Nucleus accumbens (tissue), 56 donors: ENCODE data around the gene SLC25A24.

Source experiments
- DNase-seq, 56 donors: peaks; one replicate each; lab custom pipeline; 2025; lab: John Stamatoyannopoulos, UW

Gene SLC25A24

GRCh38 chr1:108109295-108109973, 90.7 kb downstream of the SLC25A24 start:
- DNase-seq: no peak

GRCh38 chr1:108108119-108108518, 92.0 kb downstream of the SLC25A24 start:
- DNase-seq: no peak

- DNase-seq: no peak
Observed at GRCh38 chr1:108107658-108108057, 92.5 kb downstream of the SLC25A24 start.

- DNase-seq: no peak
Observed at GRCh38 chr1:108106775-108107174, 93.4 kb downstream of the SLC25A24 start.

- no peak for DNase-seq
Observed at GRCh38 chr1:108100148-108100547, 100.0 kb downstream of the SLC25A24 start.

- DNase-seq: no peak
Observed at GRCh38 chr1:108097018-108097417, 103.1 kb downstream of the SLC25A24 start.

GRCh38 chr1:108096089-108096488, 104.1 kb downstream of the SLC25A24 start:
- DNase-seq: no peak

GRCh38 chr1:108089477-108089876, 110.7 kb downstream of the SLC25A24 start:
- no peak for DNase-seq

- DNase-seq: no peak
Observed at GRCh38 chr1:108085628-108086027, 114.5 kb downstream of the SLC25A24 start.

GRCh38 chr1:108084866-108085477, 115.2 kb downstream of the SLC25A24 start:
- DNase-seq: no peak
